HG02642 (cell line): ENCODE measurements around the gene TM7SF3.
"Not testable (repeated sequence)": the region's sequence is repeated elsewhere in the genome, so short reads cannot be mapped to it uniquely, and the experiment has no call there.

Experiments used
- ATAC-seq: cut with Tn5 transposase; IDR thresholded peaks from one replicate; pipeline ENCODE4 v1.9.1; 2021; ENCODE audit warnings: mild to moderate bottlenecking; ENCODE audit not compliant: unreplicated experiment, poor library complexity

TM7SF3 gene

DNA sequence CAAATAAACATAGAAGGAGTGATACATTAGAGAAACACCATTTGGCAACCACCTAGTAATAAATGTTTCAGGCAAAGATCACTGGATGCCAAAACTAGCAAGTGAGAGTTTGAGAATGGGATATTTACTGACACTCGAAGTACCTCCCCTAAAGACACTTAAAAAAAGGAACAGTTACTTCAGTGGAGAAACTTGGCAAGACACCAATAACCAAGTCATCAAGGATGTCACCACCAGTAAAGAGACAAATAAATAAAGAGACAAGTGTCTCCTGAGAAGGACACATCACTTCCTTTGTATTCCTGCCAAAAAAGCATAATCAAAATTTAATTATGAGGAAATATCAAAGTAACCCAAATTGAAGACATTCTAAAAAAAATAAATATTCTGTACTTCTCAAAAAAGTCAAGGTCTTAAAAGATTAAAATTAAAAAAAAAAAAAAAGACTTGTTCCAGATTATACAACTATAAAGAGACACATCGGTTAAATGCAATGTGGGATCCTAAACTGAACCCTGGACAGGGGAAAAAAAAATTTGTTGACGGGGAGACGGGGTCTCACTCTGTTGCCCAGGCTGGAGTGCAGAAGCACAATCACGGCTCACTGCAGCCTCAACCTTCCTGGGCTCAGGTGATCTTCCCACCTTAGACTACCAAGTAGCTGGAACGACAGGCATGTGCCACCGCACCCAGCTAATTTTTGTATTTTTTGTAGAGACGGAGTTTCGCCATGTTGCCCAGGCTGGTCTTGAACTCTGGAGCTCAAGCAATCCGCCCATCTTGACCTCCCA is 26.4 kb downstream of the TM7SF3 start:
- ATAC-seq, result no peak

DNA sequence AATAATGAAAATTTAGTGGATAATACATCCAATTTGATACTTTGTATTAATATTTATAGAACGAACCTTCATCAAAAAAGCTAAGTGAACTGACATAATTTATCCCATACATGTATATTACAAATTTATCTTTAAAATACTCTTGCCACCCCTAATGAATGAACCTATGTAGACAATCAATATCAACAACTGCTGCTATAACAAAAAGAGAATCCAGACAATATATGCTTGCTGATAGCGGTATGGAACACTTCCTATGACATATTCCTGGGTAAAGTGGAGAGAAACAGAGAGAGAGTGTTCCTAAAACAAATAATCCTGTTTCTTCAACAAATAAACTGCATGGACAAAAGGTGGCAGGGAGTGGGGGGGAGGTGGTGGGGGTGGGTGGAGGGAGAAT is 31.3 kb downstream of the TM7SF3 start:
- ATAC-seq, result no peak

DNA sequence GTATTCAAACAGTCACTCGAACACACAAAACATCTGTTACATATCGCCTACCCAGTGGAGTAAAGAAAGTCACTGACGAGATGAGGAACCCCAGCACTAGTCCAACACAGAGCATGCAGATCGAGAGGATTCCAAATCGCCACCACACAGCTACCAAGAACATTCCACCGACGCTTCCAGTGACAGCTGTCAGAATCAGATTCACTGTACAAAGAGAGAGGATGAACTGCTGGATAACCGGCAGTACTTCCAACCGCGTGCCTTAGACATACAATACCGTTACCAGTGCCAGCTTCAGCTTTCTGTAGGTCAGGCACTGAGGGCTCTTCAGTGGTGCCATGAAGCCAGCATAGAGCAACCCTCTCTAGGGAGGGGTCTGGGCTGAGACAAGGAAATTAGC is 34.5 kb downstream of the TM7SF3 start:
- no peak for ATAC-seq

DNA sequence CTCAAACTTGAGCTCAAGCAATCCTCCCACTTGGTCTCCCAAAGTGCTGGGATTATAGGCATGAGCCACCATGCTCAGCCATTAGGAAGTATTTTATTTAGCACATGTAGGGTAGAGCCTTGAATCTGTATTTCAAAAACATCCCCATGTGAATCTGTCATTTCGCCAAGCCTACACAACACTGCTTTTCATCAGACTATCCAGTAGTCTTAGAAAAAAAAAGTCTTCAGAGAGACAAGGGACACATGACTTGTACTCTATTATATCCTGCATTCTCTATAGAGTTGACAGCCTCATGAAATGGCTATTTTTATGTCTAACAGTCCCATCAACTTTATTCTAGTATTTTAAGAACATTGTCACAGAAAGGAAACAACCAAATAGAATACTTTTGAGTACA is 35.4 kb downstream of the TM7SF3 start:
- ATAC-seq, result no peak

DNA sequence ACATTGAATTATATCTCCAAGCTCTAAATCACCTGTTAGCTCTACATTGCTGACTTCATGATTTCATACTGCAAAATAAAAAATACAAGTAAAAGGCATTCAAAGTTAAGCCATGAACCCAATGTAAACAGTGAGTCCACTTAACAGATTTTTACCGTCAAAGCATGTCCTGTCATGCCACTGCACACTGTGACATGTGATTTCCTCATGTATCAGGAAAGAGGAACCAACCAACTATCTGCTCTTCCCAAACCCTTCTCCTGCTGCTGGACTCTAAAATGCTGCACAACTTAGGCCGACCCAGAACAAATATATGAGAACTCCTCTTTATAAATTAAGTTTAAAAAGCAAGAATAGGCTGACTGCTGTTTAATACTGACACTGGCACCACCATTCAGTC is 37.5 kb downstream of the TM7SF3 start:
- ATAC-seq, result no peak

DNA sequence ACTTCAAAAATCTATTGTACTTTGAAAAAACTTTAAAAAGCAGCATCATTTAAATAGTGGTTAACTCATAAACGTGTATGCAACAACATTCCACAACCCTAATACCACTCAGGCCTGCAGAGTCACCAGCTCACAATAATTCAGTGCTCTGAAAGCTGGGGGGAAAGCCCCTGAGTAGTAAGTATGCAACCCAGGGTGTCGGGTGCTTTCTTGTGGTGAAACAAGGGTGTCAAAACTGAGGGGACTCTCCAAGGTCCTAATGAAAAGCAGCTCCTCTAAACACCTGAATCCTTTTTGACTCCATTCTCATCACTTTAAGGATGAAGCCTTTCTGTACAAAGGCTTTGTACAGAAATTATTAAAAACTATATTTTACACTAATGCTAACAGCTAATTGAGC is 42.2 kb downstream of the TM7SF3 start:
- peak; percentile 98 for ATAC-seq

DNA sequence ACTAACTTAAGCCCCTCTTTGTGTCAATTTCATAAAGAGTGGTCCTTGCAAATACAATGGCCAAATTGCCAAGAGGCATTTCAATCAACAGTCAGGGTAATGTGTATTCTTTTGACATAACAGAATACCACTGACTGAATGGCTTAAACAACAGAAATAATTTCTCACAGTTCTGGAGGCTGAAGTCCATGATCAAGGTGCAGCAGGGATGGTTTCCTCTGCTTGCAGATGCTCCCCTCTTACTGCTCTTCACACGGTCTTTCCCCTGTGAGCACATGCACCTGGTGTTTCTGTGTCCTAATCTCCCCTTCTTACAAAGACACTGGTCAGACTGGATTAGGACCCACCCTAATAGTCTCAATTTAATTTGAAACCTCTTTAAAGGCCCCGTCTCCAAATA is 44.0 kb downstream of the TM7SF3 start:
- no peak for ATAC-seq

DNA sequence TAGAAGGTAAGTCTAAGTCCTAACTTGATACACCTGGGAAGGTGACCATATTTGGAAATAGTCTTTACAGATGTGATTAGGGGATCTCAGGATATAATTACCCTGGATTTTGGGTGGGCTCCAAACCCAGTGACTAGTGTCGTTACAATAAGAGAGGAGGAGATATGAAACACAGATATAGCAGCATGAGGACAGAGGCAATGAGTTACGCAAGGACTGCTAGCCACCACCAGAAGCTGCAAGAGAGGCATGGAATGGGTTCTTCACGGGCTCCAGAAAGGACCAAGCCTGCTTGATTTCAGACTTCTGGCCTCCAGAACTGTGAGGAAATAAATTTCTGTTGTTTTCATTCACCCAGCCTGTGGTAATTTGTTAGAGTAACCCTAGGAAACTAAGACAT is 47.3 kb downstream of the TM7SF3 start:
- no peak for ATAC-seq

DNA sequence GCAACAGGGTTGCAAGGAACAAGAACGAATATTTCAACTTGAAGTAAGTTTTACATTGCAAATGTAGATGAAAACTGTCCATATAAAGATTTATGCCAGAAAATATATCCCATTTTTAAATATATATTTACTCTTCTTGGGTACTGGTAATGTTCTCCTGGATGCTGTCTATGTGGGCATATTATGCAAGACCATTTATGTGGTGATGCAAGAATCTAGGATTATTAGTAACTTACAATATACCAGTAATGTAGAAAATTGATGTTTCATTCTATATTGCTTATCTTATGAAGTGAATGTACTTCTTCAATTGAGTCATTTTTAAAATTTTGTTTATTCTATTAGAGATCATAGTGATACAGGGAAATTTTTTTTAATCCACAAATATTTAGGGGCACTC is 50.8 kb downstream of the TM7SF3 start:
- no peak for ATAC-seq

DNA sequence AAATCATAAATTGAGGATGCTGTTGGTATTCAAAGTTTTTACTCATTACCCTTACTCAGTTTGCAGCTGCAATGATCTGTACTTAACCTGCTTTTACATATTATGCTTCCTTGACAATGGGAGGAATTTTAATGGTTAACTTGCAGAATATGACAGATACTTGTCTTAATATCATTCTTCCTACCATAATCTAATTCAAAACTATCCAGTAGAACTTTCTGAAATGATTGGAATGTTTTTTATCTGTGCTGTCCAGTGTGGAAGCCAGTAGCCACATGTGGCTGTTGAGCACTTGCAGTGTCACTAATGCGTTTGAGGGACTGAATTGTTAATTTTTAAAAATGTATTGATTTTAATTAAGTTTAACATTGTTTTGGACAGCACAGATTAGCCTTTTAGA is 52.4 kb downstream of the TM7SF3 start:
- no peak for ATAC-seq

DNA sequence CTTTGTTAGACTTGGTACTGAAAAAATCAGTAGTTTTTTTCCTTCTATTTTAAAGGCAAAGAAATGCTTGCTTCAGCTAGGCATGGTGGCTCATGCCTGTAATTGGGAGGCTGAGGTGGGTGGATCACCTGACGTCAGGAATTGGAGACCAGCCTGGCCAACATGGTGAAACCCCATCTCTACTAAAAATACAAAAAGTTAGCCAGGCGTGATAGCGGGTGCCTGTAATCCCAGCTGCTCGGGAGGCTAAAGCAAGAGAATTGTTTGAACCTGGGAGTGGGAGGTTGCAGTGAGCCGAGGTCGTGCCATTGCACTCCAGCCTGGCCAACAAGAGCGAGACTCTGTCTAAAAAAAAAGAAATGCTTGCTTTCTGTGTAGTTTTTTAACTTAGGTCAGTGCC is 52.8 kb downstream of the TM7SF3 start:
- ATAC-seq, result not testable (repeated sequence)

DNA sequence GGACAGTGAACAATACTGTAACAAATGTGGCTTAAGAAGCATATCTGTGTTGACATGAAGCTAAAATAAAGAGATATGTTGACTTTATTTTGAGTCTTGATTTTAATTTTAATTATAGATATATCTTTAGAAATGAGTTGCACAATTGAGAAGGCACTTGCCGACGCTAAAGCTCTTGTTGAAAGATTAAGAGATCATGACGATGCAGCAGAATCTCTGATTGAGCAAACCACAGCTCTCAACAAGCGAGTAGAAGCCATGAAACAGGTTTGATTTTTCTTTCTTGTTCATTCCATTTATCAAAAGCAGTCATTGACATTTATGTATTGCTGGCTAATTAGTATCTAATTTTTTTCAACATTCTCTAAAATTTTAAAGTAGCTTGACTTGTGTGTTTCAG is 60.2 kb downstream of the TM7SF3 start:
- no peak for ATAC-seq

DNA sequence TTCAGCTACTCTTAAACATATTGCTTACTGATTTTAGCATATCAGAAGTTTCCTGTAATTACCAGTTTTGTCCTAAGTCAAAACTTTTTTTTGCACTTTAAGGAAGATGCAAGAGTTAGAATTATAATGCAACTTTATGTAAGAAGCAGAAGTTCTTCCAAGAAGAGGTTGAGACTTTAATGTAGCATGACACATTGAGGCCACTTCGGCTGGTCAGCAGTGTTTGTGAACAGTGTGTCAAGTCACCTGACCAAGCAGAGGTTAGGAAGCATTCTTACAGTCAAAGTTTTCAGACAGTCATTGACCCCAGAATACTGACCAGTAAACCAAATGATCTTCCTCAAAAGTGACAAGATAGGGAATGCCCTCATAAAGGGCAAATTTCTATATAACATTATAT is 60.7 kb downstream of the TM7SF3 start:
- ATAC-seq, result no peak

DNA sequence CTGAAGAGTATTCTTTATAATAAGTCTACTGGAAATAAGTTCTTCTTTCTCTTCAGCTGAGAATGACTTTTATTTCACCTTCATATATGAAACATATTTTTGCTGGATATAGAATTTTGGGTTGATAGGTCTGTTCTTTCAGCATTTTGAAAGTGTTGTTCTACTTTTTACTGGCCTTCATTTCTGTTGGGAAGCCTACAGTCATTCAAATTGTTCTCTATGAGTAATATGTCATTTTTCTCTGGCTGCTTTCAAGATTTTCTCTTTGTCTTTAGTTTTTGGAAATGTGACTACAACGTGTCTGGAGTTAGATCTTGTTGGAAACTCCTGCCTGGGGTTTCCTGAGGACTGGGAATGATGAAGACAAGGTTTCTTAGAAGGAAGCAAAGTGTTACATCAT is 65.9 kb downstream of the TM7SF3 start:
- ATAC-seq, result no peak

DNA sequence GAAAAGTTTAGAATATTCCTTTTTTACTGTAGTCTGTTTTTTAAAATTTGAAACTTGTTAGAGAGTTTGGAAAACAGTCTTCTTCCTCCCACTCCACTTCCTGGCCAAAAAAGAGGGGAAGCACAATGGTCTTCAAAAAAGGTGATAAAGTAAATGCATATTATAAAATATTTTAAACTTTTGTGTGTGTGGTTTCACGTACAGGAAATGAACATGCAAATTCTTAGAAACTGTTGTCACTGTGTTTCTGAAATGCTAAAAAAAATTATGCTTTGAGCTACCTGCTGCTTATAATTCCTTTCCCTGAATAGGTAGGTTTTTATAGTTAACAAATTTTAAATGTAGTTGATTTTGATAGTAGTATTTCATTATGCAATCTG is 73.0 kb downstream of the TM7SF3 start:
- ATAC-seq, result no peak

DNA sequence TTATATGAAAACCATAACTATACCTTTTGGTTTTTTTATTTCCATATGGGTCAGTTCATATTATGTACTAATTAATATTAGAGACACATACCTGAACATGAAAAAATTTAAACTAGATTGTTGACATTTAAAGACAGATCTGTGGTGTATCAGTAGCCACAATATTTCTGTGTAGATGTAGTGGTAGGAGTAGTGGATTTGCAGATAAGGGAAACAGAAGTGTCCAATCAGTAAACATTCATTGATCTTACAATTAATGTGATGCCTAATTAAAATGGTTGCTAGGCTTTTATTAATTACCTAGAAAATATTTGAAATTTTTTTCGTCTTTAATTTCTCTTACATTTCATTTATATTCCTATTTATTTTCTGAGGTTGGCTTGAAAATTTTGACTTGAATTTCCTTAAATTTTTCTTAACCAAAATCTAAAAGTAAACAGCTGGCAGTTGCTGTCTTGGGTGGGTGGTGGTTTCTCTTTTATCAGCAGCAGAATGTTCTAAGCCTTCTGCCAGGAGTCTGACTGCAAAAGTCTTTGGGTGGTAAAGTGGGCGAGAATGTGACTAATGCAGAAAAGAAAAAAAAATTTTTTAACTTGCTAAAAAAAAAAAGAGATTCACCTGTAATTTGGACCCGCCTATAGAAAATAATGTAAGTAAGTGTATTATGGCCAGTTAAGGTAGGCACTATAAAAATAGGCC is 73.5 kb downstream of the TM7SF3 start:
- no peak for ATAC-seq

DNA sequence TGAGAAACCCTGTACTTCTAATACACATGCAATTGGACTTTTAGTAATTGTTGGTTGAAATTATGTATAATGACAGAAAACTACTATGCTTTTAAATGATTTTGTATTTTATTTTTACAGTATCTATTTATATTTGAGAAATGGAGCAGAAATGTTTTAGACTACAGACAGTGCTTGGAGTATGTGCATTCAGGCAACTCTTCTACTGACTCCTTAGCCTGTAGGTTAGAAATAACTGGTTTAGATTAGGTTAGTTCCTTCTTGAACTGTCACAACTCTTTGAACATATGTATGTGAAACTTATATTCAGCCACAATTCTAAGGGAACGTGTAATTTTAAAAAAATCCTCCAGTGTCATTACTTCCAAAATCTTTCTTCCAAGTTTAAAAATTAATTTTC is 74.2 kb downstream of the TM7SF3 start:
- no peak for ATAC-seq

DNA sequence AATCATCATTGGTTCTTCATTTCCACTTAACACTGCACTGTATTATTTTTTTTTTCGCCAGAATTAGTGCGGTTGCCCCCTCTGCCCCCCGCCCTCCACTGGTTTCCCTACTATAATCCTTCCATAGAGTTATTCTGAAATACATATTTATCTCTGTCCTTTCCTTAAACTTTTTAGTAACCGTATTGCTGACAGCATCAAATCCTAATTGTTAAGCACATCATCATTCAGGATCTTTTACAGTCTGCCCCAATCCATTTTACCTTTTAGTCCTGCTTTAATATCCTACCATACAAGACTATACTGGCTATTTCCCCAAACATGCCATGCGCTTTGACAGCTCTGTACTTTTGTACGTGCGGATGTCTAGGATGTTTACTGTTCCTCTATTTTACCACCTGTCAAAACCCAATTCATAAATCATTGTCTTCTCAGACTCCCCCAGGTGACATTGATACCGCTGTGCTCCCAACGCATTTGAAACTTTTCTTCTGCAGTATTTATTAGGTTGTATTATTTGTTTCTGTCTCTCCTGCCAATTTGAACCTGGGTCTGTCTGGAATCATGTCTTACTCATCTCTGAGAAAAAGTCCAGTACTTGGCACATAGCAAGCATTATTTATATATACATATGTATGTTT is 74.9 kb downstream of the TM7SF3 start:
- no peak for ATAC-seq

DNA sequence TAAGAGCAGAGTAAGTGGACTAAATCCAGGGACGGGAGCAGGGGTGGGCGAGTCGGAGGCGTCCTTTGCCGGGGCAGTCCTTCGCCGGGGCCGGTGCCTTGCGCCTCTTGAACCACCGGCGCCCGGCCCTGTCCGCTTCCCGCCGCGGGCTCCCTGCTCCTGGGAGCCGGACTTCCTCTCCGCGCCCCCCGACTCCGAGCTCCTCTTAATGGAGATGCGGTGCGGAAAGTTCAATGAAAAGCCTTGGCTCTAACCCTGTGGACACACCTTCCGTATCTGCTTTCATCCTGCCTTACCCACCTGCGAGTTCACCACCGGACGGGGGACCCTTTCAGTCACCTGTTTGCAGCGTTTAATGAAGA is 75.5 kb downstream of the TM7SF3 start:
- peak; percentile 24 for ATAC-seq

DNA sequence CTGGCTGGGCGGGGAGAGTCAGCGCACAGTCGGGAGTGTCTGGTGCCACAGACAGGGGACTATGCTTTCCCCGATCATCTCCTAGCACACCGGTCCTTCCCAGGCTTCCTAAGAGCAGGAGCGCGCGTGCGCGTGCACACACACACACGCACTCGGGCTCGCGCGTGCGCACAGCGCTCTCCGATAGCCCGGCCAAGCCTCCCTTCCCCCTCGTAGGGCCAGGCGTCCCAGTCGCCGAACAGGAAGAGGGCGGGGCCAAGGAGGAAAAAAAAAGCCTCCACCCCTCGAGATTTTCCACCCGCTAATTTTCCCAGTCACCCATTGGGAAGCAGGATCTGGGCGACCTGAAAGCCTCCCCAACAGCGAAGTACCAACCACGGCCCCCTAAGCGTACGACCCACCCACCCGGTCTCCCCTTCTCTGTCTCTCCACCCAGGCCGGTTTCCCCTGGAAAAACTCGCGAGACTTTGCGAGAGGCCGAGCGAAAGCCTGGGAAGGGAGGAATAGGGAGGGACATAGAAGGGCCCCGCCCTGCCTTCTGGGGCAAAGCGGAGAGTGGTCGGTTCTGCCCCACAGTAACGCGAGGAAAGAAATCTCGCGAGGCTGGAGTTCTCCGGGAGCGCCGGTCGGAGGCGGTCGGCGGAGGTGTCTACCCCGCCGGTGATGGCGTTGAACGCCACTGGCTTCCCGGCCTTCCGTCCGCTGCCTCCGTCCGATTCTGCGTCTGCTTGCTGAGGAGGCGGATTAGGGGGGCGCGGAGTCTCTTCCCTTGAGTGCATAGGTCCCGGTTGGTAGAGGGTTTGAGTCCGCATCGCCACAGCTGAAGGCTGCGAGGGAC is 76.1 kb downstream of the TM7SF3 start, which contains the start of the genes FGFR1OP2 and INTS13:
Gene FGFR1OP2, plus strand, starts transcription at position 608 of the 838 bp plus-strand sequence. CDS start 15,689 bp downstream, outside the sequence.
Gene INTS13, minus strand, starts transcription at position 119 of the 838 bp plus-strand sequence. CDS start 1,178 bp downstream, outside the sequence.
- peak; percentile 90 for ATAC-seq
